GM19035 (cell line): Measurements from ENCODE around the gene TMEM178B.
"Not testable (repeated sequence)": the region's sequence is repeated elsewhere in the genome, so short reads cannot be mapped to it uniquely, and the experiment has no call there.

ENCODE experiments used
- ATAC-seq: cut with Tn5 transposase; IDR thresholded peaks from one replicate; pipeline ENCODE4 v1.9.1; 2021; ENCODE audit not compliant: unreplicated experiment

Gene TMEM178B

DNA sequence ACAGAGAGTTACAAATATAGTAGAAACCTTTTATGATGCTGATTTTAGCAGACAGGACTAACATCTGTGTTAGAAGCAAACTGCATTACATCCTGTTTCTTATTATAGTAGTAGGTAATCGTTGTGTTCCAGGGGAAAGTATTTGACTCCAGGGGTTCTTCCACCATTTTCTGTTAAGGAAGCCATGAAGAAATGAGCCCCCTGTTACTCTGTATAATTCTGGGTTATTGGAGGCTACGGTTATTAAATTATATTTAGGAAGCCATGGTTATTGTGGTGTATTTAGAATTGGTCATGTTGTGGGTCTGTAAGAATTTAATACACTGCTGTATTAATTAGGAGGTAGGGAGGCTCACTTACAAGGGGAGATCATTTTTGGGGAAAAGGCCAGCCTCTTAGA lies 301.6 kb downstream of the TMEM178B start:
- ATAC-seq, result no peak

DNA sequence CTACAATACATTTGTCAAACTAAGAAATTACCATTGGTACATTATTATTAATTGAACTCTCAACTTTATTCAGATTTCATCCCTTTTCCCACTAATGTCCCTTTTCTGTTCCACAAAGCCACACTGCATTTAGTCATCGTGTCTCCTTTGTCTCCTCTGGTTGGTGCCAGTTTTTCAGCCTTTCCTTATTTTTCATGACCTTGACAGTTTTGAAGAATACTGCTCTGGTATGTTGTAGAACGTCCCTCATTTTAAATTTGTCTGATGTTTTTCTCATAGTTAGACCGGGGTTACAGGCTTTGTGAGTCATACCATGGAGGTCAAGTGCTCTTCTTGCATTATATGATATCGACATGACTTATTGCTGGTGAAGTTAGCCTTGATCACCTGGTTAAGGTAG lies 304.0 kb downstream of the TMEM178B start:
- ATAC-seq, result no peak

DNA sequence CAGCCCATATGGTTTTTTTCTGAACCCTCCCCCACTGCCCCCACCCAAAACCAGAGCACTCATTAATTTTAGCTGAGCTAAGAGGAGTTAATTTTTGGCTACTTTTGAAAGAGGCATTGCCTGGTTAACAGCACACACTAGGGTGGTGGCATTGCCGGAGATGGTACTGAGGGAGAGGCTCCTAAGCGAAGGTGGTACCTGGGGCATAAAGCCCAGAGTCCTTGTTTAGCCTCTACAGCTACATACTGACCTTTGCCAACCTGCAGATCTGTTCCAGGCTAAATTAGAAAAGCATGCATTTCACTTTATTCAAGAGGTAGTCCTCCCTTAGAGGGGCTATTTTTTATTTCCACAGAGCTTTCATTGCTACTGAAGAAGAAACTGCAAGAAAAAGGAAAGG lies 304.5 kb downstream of the TMEM178B start:
- ATAC-seq, result no peak

DNA sequence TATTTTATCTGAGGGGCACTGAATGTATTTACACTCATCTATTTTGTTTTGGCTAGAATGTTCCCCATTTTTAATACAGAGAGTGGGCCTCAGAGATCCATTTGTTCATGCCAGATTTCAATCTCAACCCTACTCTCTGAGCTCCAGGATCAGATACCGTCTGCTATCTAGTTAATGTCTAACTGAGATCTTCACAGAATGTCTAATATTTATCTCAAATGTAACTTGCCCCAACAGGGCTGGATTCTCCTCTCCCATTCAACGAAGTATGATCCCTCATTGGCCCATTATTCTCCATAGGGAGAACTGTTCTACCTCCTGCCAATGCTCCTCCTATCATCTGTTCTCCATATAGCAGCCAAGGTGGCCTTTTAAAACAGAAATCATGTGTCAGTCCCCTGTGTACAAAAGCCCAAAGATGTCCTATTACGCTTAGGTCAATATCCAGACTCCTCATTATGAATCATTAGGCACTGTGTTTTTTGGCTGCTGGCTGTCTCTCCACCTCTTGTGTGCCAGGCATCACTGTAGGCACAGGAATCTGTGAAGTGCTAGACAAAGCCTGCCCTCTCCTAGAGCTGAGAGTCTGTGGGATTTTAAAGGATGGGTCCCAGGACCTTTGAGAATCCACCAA lies 308.0 kb downstream of the TMEM178B start:
- ATAC-seq, result no peak

DNA sequence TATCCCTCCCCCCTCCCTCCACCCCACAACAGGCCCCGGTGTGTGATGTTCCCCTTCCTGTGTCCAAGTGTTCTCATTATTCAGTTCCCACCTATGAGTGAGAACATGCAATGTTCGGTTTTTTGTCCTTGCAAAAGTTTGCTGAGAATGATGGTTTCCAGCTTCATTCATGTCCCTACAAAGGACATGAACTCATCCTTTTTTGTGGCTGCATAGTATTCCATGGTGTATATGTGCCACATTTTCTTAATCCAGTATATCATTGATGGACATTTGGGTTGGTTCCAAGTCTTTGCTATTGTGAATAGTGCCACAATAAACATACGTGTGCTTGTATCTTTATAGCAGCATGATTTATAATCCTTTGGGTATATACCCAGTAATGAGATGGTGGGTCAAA lies 309.5 kb downstream of the TMEM178B start:
- ATAC-seq, result not testable (repeated sequence)

DNA sequence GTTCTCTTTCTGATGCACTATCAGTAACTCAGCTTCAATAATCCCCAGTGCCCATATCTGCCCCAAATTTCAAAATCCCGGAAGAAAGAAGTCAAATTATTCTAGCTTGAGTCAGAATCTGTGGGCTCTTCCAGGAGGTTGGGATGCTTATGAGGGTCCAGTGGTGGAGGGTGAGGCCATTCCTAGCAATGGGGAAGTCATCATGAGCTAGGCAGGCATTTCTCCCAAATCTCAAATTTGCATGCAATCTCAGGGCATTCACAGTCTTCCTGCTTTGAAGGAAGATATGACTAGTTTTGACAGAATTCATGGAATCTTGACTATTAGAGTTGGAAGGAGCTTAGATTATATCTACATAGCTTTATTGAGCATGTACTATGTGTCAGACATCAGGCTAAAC lies 313.0 kb downstream of the TMEM178B start:
- no peak for ATAC-seq

DNA sequence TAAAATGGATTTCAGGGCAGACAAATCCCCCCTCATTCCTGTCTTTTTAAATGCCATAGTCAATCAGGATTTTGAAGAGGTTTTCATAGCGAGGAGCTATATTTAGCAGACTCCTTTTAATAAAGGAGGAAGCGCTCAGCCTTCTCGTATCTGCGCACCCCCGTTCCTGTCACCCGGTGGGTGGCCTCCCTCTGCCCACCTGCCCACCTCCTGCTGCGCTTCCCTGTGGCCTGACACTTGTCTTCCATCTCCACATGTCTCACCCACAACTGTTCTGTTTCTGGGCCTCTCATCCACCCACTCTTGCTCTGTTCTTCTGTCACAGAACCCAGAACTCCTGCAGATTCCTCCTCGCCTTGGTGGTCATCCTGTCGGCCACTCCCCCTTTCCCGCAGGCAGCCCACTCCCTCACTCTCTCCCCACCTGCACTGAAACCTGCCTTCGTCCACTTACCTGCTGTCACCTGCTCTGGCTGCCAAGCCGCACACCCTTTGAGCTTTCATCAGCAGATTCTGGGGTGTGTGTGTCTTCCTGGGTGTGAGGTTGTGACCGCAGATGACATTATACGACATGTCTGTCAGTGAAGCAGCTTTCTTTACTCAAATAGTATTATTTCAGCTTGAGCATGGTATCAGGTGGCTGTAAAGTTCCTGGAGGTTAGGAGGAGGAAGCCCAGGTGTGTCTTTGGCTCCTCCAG lies 313.8 kb downstream of the TMEM178B start:
- ATAC-seq, result no peak

DNA sequence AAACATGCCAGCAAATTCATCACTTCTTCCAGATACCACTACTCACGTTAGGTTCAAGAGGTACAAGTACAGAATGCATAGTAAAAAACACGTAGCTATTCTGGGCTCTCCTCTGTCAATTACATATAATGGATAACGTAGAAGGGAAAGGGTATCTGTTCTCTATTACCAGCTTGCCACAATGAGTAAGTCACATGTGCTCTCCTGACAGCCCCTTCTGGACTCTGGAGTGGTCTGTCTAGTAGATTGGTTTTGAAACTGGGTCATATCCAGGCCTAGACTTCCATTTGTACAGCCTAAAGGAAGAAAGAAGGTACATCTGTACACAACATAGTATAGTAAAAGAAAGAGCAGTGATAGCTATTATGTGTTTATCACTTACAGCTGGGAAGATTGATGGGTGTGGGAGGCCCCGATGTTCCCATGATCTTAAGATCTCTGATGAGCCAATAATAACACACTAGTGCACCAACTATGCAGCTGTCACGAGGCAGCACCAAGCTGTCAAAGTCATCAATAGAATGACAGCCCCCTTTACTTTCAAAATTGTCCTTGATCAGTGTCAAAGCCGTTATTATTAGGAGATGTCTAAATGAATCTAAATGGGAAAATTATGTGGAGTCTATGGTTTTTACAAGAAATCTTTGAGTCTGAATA lies 315.4 kb downstream of the TMEM178B start:
- no peak for ATAC-seq

DNA sequence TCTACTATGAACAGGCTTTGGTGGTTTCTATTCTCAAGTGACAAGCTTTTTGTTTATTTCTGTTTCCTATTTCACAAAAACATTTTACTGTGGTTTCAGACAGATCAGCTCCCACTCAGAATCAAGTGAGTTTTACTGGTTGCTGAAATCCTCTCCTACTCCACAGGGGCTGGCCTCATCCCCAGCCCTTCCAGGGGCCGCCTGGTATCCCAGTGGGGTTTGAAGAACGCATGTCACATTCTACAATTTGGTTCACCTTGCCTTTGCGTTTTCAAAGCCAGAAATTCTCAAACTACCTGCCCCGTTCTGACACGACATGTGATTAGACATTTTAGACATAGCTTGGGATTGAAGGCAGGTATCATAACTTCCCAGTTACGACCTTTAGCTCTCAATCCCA lies 316.5 kb downstream of the TMEM178B start:
- no peak for ATAC-seq

DNA sequence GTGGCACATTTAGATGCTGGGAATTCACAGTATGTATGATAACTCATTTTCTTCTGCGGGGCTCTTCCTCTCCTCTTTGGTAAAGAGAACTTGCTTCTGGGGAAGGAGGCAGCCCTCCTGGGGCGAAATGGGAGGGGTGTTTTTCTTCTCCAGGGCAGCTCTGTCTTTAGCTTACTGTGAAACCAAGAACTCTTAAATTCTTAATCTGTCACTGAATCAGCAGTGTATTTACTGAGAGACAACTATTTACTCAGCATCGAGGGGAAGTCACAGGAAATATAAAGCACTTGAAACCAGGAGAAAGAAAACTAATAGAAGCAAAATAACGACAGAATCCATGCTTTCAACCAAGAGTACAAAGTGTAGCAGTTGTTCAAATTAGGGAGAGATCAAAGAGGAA lies 319.2 kb downstream of the TMEM178B start:
- ATAC-seq, result no peak

DNA sequence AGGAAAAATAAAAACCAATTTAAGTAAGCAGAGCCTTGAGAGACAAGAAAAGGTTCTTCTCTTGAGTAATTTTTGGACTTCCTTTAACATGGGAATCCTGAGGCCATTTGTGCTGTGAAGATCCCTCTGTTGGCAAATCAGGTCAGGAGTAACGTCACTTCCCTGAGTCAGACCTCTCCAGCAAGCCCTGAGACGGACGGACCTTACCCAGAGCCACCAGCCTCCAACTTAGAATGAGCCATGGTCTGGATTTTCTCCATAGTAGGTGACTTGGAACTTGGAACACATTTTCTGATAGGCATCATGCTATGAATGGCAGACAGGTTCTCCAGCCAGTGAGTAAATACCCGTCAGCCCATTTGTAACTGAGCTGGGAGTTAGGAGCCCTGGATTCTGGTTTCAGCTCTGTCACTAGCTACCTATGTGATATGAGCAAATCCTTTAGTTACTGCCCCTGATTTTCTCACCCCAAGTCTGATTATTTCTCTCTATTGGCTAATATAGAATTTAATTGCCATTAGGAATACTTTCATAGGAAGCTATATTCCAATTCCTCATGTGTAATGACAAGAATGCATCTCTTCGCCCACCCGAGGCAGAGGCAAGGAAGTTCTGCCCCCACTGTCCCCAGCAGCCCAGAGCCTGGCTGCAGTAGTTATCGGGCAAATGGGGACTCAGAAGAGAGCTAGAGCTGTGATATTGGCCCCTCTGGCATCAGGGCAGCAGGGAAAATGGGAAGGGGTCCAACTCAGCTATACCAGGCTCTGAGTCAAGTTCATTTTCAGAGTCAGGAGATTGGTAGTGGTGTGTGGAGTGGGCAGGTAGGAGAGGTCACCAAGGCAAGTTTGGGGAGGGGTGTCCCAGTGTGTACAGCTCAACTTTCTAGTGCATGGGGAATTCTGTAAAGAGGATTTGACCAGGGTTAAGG lies 323.6 kb downstream of the TMEM178B start:
- no peak for ATAC-seq

DNA sequence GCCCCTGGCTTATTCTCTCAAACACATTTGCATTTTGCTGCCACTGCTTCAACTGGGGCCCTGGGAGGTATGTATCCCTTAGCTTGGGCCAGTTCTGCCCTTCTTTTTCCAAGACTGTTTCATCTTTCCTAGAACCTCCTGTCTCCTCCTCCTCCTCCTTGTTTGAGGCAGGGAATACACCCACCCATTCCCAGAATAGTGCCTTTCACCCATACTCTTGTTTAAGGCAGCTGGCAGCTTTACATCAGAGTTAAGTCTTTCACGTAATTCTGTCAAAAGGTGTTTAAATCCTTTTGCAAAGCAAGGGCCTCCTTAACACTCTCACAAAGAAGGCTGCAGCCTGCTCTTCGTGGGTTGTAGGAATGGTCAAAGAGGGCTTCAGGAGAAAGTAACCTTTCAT lies 326.5 kb downstream of the TMEM178B start:
- no peak for ATAC-seq

DNA sequence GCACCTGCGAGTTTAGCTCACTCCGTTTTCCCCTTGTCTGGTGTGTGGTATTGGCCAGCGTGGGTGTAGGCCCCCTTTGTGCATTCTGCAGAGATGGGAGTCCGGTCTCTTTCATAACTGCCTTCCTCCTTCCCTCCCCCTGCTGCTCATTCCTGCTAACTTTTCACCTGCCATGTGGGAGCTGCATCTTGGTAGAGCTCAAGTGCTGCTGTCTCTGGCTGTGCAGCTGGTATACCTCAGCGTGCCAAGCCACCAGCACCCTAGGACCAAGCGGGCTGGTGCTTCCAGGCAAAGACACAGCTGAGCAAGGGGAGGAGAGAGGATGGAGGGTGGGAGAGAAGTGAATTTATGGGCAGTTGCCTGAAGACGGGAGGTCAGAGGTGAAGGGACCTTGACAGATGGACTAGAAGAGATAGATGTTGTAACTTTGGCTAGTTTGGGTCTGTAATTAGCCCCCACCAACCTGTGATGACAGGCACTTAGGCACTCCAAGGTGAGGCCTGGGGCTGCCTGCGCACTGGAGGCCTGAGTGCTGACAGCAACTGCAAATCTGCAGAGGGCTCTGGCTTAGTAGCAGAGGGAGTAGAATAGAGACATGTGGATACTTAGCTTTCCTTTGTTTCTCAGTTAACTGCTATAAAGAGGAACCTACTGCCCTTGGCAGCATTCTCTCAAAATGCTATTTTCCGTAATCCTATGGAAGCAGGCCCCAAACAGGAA lies 328.6 kb downstream of the TMEM178B start:
- no peak for ATAC-seq

DNA sequence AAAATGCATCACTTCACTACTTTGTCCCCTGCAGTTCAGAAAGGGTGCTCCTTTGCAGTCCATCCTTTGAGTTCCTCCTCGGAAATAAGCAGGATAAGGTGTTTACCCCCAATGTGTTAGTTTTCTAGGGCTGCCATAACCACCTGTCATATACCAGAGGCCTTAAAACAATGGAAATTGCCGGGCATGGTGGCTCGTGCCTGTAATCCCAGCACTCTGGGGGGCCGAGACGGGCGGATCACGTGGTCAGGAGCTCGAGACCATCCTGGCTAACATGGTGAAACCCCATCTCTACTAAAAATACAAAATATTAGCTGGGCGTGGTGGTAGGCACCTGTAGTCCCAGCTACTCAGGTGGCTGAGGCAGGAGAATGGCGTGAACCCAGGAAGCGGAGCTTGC lies 330.0 kb downstream of the TMEM178B start:
- not testable (repeated sequence) for ATAC-seq

DNA sequence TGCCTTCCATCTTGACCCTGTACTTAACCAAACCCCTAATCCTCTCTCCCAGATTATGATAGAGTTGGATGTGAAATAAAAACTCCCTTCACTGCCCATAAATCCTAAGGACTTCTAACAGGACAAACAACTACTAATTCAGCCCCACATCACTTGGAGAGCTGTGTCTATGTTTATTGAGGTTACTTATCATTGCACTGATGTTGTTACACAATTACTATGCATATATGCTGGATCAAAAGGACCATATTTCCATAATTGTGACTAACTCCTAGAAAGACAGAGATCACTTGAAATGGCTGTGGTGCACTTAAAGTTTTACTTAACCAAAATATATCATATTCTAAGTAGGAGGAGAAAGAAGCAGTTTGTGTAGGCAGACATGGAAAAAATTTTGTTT lies 332.5 kb downstream of the TMEM178B start:
- no peak for ATAC-seq

DNA sequence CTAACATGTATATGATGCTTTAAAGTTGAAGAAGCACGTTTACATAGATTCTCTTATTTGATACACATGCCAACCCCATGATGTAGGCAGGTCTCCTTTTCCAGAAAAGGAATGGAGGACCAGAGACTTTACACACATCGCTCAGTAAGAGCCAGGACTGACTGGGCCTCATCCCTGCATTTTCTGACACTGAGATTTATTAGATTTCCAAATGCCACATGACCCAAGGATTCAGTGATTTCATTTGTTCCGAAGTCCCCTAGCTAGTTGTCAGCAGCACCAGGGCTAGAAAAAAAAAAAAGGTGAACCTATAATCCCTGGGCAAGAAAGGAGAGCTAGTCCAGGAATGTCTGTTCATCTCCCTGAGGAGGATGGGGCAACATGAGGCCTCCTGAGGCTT lies 334.0 kb downstream of the TMEM178B start:
- no peak for ATAC-seq

DNA sequence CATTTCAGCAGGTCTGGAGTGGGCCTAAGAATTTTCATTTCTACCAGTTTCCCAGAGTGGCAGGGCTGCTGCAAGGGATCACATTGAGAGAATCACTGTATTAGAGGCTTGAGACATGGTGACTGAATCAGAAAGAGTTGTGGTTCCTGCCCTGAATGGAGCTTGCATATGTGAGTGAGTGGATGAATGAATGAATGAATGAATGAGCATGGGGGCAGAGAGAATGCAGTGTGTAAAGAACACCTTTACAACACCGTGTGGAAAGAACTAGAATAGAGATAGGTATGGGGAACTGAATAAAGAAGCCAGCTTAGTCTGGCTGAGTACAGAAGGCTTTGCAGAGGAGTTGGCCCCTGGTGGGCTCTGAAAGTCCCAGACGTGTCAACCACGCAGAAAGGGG lies 334.6 kb downstream of the TMEM178B start:
- ATAC-seq, result no peak

DNA sequence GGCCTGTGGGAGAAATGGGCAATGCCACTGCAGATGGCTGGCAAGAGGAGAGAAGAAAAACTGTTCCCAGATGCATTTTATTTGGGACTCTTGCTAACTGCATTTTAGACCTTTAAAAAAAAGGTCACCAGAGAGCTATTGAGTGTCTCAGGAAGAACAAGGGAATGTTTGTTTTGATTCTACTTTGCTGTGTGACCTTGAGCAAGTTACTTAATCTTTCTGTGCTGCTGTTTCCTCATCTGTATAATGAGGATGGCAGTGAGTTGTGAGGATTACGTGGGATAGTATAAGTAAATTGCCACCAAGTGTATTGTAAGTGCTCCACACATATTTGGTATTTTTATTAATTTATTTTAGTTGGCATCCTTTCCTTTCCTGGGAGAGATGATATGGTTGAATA lies 335.4 kb downstream of the TMEM178B start:
- no peak for ATAC-seq

DNA sequence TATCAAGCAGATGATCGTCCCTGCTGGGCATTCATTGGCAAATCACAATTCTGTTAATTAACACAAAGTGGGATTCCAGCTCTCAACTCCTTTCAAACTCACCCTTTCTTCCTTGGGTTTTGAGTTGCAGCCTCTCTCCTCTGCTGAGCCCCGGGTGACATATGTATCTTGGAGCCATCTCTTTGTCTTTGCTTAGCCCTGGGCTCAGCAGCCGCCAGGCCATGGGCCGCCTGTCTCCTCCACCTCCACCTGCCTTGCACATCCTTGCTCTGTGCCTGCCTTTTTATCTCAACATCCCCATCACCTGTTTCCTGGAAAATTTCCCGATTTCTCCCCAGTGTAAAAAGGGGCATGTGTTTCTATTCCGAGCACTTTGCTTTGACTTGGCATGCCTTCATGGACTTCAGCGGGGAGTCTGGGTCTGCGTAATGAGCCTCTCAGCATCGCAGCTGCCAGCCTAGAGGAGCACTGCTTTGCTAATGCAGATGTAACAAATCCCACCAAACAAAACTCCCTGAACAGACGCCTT lies 336.0 kb downstream of the TMEM178B start:
- ATAC-seq, result no peak

DNA sequence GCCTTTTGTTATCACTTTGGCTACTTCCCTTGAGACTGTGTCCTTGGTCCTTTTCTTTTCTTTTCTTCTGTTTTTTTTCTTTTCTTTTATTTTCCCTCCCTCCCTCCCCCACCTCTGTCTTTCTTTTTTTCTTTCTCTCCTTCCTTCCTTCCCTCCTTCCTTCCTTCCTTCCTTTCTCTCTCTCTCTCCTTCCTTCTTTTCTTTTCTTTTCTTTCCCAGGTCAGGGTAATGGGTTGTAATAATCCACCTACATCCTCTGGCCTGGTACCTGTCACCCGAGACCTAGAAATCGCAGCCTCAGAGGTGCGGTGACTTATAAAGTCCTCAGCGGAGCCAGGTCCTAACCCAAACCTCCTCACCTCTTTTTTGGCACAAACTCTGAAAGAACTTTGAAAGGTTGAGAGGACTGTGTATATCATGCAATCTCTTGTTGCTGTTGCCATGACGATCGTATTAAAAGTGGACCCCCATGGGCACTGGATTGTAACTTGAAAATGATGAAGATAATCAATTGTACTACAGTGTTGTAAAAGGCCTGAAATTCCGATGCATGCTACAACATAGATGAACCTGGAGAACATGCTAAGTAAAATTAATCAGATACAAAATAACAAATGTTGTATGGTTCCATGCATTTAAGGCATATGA lies 336.6 kb downstream of the TMEM178B start:
- no peak for ATAC-seq
